Activated CD4-positive, CD25-positive, alpha-beta regulatory T cell treated with anti-CD3 and anti-CD28 coated beads, Interleukin-2, amount 50 U/mL, for 16 hours (primary cell): Measurements from ENCODE around the gene SPC24.
"Not testable (repeated sequence)": the region's sequence is repeated elsewhere in the genome, so short reads cannot be mapped to it uniquely, and the experiment has no call there.

Source experiments
- DNase-seq: peaks from one replicate; pipeline ENCODE4 v3.0.0-alpha.2; 2020; ENCODE audit warnings: low read depth, low spot score

SPC24 gene

GRCh38 chr19:11130824-11131455 lies 24.6 kb downstream of the SPC24 start:
- DNase-seq: peak; percentile 58

GRCh38 chr19:11127905-11128304 lies 27.7 kb downstream of the SPC24 start:
- no peak for DNase-seq

- DNase-seq: peak; percentile 65
These were observed 29.4 kb downstream of the SPC24 start for GRCh38 chr19:11125994-11126685.

- not testable (repeated sequence) for DNase-seq
These were observed 31.4 kb downstream of the SPC24 start for GRCh38 chr19:11124157-11124556.

DNA sequence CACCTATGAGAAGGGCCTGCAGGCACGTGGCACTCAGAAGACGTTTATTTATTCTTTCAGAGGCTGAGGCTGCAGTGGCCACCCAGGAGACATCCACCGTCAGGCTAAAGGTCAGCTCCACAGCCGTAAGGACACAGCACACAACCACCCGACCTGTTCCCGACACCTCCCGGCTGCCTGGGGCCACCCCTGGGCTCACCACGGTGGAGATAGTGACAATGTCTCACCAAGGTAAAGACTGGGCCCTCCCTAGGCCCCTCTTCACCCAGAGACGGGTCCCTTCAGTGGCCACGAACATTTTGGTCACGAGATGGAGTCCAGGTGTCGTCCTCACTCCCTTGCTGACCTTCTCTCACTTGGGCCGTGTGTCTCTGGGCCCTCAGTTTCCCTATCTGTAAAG lies 32.5 kb downstream of the SPC24 start:
- DNase-seq: no peak

GRCh38 chr19:11121963-11122362 lies 33.6 kb downstream of the SPC24 start:
- DNase-seq: not testable (repeated sequence)

- DNase-seq: no peak
These were observed 39.1 kb downstream of the SPC24 start for GRCh38 chr19:11116507-11116906.

DNA sequence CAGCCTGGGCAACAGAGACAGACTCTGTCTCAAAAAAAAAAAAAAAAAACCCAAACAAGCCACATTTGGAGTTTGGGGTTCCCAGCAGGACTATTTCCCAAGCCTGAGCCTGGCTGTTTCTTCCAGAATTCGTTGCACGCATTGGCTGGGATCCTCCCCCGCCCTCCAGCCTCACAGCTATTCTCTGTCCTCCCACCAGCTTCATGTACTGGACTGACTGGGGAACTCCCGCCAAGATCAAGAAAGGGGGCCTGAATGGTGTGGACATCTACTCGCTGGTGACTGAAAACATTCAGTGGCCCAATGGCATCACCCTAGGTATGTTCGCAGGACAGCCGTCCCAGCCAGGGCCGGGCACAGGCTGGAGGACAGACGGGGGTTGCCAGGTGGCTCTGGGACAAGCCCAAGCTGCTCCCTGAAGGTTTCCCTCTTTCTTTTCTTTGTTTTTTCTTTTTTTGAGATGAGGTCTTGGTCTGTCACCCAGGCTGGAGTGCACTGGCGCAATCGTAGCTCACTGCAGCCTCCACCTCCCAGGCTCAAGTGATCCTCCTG lies 39.6 kb downstream of the SPC24 start:
- no peak for DNase-seq

DNA sequence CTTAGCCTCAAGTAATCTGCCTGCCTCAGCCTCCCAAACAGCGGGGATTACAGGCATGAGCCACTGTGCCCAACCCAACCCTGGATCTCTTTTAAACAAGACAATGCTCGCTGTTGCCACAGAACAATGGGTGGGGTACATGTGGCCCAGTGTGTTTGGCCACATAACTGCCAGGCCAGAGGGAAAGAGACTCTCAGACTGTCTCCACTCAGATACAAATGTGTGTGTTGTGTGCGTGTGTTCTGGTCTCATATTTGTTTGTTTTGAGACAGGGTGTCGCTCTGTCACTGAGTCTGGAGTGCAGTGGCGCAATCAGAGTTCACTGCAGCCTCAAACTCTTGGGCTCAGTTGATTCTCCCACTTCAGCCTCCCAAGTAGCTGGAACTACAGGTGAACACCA lies 40.5 kb downstream of the SPC24 start:
- no peak for DNase-seq

- no peak for DNase-seq
These were observed 42.4 kb downstream of the SPC24 start for GRCh38 chr19:11113140-11113708.

DNA sequence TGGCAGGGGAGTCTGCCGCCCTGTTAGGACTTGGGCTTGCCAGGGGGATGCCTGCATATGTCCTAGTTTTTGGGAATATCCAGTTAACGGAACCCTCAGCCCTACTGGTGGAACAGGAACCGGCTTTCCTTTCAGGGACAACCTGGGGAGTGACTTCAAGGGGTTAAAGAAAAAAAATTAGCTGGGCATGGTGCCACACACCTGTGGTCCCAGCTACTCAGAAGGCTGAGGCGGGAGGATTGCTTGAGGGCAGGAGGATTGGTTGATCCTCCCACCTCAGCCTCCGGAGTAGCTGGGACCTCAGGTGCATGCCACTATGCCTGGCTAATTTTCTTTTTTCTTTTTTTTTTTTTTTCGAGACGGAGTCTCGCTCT lies 43.8 kb downstream of the SPC24 start:
- DNase-seq: no peak

GRCh38 chr19:11111117-11111770 lies 44.3 kb downstream of the SPC24 start:
- no peak for DNase-seq

- no peak for DNase-seq
These were observed 46.8 kb downstream of the SPC24 start for GRCh38 chr19:11108746-11109145.

DNA sequence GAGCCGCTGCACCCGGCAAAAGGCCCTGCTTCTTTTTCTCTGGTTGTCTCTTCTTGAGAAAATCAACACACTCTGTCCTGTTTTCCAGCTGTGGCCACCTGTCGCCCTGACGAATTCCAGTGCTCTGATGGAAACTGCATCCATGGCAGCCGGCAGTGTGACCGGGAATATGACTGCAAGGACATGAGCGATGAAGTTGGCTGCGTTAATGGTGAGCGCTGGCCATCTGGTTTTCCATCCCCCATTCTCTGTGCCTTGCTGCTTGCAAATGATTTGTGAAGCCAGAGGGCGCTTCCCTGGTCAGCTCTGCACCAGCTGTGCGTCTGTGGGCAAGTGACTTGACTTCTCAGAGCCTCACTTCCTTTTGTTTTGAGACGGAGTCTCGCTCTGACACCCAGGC lies 49.1 kb downstream of the SPC24 start:
- DNase-seq: no peak

GRCh38 chr19:11105014-11105636 lies 50.5 kb downstream of the SPC24 start:
- DNase-seq: no peak

DNA sequence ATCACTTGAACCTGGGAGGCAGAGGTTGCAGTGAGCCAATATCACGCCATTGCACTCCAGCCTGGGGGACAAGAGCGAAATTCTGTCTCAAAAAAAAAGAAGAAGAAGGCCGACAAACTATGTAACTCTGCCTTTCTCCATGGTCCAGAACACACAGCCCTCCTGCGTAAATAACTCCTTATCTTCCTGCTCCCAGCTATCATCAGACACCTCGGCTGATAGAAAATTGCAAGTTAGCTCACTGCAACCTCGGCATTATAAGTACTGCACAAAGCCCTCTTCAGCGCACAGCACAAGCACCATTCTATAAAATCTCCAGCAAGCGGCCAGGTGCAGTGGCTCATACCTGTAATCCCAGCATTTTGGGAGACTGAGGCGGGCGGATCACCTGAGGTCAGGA lies 51.9 kb downstream of the SPC24 start:
- DNase-seq: not testable (repeated sequence)

DNA sequence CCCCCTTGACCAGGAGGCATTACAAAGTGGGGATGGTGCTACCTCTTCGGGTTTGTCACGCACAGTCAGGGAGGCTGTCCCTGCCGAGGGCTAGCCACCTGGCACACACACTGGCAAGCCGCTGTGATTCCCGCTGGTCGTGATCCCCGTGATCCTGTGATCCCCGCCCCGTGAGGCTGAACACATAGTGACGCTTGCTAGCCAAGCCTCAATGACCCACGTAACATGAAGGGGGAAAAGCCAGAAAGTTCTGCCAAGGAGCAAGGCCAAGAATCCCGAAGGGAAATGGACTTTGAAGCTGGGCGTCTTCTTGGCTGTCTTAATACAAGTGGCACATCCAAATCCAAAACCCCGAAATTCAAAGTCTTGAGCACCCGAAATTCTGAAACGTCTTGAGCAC lies 52.6 kb downstream of the SPC24 start:
- DNase-seq: no peak

DNA sequence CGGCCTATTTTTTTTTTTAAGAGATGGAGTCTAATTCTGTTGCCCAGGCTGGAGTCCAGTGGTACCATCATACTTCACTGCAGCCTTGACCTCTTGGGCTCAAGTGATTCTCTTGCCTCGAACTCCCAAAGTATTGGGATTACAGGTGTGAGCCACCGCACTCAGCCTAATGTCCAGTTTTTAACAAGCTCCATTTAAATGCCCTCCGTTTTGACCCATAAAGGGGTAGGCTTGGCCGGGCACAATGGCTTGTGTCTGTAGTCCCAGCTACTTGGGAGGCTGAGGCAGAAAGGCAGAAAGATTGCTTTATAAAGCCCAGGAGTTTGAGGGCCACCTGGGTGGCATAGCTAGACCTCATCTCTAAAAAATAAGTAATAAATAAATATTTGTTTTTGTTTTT lies 54.5 kb downstream of the SPC24 start:
- no peak for DNase-seq

DNA sequence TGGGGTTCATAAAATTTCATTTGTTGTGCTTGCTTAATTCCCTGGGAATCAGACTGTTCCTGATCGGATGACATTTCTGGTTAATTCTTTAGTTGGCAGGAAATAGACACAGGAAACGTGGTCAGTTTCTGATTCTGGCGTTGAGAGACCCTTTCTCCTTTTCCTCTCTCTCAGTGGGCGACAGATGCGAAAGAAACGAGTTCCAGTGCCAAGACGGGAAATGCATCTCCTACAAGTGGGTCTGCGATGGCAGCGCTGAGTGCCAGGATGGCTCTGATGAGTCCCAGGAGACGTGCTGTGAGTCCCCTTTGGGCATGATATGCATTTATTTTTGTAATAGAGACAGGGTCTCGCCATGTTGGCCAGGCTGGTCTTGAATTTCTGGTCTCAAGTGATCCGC lies 55.5 kb downstream of the SPC24 start:
- DNase-seq: no peak

GRCh38 chr19:11098861-11099260 lies 56.7 kb downstream of the SPC24 start:
- DNase-seq: no peak

DNA sequence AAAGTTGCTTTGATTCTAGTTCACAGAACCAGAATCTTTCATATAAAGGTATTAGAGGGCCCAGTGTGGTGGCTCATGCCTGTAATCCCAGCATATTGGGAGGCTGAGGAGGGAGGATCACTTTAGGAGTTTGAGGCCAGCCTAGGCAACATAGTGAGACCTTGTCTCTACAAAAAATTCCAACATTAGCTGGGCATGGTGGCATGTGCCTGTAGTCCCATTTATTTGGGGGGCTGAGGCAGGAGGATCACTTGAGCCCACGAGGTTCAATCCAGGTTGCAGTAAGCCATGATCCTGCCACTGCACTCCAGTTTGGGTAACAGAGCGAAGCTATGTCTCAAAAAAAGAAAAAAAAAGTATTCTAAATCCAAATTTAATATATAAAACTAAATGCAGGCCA lies 57.3 kb downstream of the SPC24 start:
- no peak for DNase-seq

- not testable (repeated sequence) for DNase-seq
These were observed 58.2 kb downstream of the SPC24 start for GRCh38 chr19:11097367-11097766.
